NOMO-1 treated with DMSO at 0.1 percent for 48 hours (cell line): ENCODE measurements around the gene ARHGAP23.

Experiments
- DNase-seq: peaks from one replicate; lab custom pipeline; 2025; ENCODE audit not compliant: unreplicated experiment; lab: John Stamatoyannopoulos, UW

The ARHGAP23 gene

DNA sequence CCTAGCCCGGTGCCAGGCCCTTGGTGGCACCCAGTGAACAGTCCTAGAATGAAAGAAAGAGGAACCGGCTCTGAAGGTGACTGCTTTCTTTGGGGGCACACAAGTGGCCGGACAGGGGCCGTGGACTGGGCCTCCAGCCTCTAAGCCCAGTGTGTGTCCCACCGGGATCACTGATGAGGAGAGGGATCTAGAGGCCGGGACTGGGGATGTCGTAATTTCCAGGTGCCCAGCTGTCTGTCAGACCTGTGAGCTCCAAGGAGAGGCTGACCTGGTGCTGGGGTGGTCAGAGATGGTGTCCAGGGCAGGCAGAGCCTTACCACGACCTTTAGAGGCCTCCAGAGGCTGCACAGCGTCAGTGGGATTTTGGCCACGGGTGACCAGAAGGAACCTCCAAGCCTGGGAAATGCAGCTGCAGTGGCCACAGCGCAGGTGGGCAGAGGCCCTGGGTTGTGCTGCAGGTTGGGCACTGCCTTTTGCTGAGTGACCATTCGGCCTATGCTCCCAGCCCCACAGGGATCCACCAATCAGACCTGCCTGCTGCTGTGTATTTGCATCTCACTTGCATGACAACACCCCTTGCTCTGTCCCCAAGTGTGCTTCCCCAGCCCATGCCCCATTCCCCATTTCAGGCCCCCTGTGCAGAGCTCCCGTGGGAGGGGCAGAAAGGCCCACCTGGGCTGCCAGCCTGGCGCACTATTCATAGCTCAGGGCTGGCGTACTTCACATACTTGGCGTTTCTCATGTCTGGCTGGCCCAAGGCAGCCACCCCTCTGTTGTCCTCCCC, 12.5 kb downstream of the ARHGAP23 start:
- no peak for DNase-seq

DNA sequence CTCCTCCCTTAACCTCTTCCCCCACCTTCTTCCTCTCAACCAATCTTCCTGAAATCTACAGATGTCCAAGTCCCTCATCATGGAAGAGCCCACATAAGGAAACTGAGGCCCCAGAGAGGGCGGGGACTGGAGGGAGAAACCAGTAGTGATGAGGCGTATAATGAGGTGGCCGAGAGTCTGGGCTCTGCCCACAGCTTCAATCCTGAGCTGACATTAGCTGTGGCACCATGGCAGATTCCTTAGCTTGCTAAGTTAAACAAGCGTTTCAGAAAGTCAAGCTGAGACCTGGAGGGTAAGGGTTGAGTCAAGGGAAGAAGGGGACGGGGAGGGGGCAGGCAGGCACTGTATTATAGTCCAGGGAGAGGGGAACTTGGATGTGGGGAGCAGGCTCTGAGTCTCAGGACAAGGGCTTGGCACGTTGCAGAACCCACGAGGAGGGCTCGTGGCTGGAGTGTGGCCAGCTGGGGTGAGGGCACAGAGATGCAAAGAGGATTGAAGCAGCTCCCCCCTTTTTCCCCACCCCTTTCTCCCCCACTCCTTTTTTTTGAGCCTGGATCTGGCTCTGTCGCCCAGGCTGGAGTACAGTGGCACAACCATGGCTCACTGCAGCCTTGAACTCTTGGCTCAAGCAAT, 13.3 kb downstream of the ARHGAP23 start:
- DNase-seq = no peak

DNA sequence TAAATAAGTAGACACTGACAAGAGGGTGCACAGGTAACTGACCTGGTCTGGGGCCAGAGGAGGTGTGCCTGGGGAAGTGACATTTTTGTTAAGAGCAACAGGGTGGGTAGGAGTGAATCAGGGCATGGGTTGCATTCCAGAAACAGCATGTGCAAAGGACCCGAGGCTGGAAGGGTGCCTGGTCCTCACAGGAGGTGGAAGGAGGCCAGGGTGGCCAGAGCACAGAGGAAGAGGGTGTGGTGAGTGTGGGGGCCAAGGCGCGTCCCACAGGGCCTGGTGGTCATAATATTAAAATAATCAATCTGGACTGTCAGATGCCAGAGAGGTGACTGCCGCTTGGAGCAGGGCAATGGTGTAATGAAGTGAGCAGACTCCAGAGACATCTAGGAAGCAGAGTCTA, 14.3 kb downstream of the ARHGAP23 start:
- DNase-seq = no peak

DNA sequence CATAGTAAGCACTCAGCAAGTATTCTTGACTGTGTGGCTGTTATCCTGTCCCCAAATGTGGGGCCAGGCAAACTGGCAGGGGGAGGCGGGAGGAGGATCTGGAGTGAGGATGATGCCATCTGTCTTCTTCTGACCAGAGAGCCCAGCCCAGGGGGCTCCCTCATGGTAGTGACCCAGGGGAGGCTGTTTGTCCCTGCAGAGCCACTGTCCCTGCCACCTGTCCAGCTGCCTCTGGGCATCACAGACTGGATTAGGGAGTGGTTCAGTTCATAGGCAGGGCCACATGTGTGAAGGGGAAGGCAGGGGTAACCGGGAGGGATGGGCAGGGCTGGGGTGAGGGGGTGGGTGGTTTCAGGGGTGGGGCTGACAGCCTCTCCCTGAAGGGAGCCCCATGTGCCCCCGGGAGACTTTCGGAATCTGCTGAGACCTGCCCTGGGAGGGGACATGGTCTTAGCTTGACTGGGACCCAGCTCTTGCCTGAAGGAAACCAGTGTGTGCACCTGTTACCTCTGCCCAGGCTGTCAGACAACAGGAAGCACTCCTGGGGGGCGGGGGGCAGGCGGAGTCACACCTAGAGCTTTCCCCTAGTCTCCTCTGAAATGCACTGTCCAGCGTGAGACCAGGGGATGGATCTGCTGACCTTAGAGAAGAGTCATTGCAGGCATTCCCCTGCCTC, 15.2 kb downstream of the ARHGAP23 start:
- no peak for DNase-seq

DNA sequence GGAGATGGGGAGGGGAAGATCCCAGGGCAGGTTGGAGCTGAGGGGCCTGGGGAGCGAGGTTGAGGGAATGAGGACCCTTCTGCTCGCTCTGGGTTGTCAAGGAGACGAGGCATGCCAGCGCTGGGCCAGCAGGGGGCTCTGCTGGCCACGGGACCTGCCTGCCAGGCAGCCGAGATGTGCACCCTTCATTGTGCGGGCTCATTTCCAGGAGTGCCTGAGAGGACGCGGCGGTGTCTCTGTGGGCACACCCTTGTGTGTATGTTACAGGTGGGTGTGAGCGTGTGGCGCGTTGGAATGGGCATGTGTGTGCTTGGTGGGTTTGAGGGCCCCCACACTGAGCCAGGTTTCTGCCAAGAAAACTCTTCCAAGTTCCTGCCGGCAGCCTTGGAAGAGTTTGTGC, 15.9 kb downstream of the ARHGAP23 start:
- peak; percentile 37 for DNase-seq

DNA sequence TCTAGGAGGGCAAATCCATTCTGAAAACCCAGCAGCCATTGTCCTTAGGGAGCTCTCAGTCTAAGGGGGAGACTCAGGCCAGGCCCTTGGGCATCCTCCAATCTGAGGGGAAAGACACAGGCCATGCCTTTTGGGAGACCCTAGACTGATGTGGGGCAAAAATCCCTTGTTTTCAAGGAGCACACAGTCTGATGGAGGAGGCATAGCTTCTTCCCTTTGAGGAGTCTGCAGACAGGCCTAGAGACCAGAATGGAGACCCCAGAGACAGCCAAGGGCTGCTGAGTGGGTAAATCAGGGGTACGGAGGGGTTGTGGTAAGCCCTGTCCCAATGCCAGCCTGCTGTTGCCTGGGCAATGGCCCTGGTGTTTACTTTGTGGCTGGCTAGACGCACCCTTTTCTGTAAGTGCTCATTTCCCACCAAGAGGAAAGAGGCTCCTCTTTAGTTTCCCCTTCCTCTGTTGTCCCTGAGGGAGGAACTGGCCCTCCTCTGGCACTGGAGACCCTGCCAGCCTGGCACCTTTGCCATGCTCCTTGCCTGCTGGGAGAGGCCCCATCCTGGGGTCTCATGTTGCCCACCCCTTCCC, 19.3 kb downstream of the ARHGAP23 start:
- DNase-seq = no peak

DNA sequence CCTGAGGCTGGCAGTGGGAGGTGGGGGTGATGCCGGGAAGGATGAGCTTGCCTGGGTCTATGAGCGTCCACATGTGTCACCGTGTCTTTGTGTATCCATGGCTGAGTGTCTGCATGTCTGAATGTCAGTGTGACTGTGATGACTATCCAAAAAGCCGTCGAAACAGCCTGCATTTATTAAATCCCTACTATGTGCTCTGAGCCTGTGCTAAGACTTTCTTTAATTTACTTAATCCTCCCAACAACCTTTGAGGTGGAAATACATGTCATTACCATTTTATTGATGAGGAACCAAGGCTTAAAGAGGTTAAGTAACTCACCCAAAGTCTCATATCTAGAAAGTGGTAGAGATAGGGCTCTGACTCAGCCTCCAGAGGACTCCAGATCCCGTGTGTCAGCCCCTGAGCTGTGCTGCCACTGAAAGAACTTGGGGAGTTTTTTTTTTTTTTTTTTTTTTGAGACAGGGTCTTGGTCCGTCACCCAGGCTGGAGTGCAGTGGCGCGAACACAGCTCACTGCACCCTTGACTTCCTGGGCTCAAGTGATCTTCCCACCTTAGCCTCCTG, 20.0 kb downstream of the ARHGAP23 start:
- DNase-seq = no peak

DNA sequence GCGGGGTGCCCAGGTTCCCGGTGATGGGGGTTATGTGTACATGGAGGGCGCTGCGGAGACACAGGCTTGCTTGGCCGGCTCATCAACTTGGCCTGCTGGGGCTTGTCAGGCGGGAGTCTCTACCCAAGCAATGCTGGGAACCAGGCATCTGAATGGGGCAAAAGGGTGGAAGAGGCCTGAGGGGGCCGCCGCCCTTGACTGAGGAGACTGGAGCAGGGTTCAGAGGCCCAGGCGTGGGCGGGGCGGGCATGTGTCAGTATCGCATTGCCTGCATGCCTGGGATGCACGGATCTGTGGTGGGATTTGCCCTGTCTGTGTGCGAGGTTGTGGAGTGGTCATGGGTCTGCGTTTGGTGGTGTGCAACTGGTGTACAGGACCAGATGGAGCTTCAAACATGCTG, 21.1 kb downstream of the ARHGAP23 start:
- no peak for DNase-seq

DNA sequence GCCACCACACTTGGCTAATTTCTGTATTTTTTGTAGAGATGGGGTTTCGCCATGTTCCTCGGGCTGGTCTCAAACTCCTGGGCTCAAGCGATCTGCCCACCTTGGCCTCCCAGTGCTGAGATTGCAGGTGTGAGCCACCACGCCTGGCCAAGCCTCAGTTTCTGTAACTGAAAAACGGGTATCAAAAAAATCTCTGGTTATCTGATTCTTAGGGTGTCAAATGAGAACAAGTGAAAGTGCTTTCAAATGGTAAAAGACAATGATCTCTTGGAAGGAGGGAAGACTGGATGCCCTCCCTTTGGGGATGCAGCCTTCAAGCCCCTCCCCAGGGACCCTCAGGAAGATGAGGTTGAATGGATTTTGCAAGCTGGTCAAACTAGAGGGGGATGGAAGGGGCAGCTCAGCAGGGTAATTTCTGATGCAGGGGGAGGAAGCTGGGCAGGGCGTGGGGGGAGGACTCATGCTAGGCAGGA, 22.3 kb downstream of the ARHGAP23 start:
- no peak for DNase-seq

DNA sequence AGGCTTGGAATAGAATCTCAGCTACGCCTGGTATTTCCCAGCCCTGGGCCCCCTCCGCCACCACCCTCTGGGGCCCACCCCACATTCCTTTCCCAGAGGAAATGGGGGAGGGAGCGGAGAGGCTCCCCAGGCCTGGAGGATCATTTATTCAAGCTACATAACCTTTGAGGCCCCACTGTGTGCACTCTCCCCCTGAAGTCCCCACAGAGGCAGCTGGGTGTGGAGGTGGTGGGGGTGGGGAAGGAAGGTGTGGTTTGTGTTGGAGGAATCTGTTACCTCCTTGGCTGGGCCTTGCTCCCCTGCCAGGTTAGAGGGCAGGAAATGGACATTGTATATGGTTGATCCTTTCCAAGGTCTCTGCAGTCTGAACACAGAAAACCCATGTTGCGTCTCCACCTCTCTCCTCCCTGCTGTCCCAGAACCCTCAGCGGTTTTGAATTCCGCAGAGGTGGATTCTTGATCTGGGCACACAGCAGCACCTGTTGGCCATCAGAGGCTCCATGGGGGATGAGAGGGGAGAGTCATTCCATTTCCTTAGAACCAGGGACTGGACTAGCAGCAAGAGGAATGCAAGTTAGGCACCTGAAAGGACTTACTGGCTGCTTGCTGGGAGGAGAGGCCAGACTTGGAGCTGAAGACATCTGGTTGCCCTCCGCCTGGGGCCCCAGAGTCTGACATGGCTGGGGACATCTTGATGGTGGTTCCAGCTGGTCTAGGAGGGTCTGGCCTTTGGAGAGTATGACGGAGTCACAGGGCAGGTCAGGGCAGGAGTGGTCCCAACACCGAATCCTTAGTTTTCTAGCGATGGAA, 23.0 kb downstream of the ARHGAP23 start:
- DNase-seq = no peak

DNA sequence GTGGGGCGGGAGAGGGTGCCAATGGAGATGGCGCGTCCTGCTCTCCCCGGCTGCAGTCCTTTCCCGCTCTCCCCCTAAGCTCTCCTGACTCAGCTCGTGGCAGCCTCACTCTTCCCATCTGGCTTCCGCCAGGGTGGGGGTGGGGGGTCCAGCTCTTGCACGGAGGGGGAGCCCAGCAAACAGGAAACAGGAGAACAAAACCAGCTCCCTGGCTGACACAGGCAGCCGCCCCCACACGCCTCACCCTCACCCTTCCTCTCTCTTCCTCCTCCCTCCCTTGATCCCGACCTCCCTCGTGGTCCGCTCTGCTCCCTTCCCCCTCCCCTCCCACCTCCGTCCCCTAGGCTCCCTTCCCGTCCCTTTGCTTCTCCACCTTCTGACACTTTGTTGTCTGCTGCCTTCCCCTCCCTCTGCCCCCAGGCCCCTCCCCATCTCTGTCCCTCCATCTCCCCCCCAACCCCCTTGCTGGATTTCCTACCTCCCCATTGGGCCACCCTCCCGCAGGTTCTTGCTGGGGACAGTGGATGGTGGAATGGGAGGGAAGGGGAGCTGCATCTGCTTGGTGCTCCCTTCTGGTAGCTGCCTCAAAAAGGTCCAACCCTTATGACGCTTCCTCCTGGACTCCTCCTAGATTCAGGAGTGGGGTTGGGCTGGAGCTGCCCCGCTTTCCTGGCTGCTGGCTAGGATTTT, 23.7 kb downstream of the ARHGAP23 start:
- no peak for DNase-seq

DNA sequence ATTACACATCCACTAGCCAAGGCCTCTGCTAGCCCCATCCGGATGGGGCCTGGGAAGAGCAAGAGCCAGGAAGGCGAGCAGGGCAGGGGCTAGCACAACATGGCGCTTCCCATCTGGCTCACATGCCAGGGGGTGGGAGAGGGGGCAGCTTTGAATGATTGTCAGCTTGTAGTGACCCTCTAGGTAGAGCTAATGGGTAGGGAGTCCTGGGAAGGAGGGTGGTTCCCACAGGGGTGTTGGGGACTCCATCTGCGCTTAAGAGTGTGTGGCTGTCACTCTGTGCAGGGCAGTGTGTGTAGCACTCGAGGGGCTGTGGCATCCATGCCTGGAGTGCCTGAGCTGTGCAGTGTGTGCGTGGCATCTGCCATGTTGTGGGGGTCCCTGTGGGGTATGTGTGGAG, 24.5 kb downstream of the ARHGAP23 start:
- DNase-seq = no peak

DNA sequence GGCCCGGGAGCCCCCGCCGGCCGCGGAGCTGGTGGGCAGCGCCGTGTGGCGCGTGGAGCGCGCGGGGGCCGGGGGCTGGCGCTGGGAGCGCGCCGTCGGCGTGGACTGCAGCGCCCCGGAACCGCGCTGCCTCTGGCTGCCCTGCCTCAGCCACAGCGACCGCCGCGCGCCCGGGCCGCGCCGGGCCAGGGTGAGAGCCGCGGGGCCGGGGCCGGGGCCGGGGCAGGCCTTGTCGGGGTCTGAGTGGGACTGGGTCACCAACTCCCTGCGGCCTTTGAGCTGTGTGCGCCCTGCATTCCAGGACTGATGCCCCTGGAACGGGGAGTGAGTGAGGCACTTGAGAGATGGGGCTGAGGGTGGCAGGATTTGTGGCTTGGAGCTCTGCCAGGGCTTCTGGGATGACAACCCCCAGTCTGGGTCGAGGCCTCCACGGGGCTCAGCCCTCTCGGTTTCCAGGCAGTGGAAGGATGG, 25.7 kb downstream of the ARHGAP23 start:
- no peak for DNase-seq

DNA sequence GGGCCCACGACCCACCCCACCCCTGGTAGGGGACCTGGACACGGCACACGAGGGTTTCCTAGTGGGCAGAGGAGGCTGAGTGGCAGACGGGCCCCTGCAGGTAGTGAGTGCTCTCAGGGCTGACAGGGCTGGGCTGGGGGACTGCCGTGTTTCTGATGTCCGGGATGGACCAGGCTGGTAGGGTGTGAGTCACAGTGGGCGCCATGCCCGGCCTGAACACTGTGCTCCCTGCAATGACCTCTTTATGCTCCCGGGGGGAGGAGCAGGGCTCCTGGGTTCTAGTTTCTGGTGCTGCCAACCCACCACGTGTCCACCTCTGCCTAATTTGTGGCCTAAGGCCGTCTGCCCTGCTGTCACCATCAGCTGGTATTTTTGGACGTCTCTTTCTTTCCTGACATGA, 26.3 kb downstream of the ARHGAP23 start:
- no peak for DNase-seq

DNA sequence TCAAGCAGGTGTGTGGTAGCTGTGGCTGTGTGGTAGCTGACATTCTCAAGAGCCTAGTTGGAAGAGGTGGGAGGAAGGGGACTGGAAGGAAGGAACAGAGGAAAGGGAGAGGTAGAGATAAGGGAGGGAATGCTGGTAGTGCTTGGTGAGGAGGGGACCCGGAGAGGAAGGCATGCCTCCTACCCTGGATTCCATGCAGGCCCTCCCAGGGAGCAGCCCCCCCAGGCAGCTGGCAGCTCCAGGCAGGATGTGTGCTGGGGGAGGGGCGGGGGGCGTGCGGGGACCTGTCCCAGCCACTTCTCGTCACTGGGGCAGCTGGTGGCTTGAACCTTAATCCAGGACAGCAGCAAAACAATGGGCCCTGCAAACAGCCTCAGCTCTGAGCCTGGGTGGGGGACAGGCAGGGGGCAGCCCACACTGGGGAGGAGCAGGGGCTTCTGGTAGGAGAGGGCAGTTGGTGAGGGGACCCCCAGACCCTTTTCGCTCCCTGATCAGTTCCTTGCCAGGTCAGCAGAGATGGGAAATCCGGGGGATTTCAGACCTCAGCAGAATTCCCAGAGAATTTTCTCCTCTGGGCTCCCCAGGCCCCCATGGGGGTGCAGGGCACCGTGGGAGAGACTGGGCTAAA, 27.1 kb downstream of the ARHGAP23 start:
- DNase-seq = no peak

DNA sequence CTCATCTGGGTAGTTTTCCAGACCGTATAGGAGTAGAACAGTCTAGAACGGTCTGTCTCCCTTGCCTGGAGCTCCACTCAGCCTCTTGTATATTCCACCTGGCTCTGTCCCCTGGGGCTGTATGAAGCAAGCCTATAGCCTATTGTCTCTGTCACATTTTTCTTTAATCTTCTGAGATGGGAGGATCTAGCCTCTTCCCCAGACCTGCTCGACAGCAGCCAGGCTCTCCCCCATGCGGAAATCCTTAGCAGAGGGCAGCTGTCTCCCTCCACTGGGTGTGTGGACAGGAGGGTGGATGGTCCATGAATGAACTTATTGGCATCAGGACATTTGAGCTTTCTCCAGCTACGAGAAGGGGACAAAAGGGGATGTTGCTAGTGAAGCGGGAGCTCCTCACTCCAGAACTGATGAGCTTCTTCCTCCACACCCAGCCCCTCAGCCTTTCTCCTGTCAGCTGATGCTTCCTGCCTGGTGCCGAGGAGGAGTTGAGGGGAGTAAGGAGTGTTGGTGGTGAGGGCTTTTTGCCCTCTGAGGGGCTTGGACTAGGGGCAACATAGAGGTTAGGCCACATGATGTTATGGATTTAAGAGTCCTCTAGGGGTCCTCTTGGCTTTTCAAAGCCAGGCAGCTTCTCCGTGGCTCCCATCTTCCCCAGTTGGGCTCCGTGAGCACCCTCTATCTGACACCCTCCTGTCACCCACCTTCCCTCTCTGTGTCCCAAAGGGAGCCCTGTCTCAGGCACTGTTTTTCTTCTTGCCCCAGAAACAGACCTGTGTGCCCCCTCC, 28.0 kb downstream of the ARHGAP23 start:
- DNase-seq = no peak

DNA sequence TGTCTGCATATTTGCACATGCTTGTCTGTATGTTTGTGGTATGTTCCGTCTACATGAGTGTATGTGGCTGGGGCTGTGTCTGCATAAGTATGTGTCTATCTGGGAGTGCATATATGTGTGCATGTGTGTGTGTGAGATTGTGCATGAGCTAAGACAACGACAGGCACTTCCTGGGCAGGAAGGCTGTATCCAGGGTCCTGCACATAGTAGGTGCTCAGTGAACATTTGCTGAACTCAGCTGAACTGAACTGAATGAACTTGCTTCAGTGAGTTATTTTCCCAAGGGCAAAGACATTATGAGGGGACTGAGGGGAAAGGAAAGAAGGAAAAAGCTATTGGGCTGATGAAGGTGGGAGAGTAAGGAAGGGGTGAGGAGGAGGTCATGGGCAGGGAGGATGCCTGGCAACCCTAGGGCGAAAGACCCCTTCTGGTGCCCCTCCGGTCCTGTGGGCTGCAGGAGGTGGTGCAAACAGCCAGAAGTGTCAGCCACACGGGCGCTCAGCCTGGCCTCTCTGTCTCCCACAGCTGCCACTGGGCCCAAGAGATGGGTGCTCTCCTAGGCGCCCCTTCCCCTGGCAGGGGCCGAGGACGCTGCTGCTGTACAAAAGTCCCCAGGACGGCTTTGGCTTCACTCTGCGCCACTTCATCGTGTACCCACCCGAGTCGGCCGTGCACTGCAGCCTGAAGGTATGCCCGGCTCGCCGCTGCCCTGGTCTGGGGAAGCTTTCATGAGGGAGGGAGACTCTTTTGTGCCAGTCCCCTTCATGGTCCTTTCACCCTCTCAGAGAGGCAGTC, 29.5 kb downstream of the ARHGAP23 start:
- no peak for DNase-seq

DNA sequence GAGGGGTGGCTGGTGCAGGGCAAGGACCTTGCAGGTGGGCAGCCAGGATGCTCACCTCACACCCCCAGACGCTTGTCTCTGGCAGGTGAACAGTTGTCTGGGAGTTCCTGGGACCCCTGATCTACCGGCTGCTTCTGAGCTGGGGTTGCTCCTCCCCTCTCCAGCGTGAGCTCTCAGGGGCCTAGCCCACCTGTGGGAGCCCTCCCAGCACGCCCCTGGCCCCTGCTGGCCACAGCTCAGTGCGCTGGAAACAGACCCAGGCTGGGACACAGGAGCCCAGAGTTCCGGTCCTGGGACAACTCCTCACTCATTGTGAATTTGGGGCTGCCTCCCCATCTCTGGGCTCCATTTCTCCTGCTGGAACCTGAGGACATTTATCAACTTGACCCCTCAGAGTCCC, 30.3 kb downstream of the ARHGAP23 start:
- DNase-seq = no peak
